GM21390 (cell line): ENCODE results near the gene CREG2.
"Not testable (repeated sequence)": the region's sequence is repeated elsewhere in the genome, so short reads cannot be mapped to it uniquely, and the experiment has no call there.

Source experiments
- ATAC-seq: cut with Tn5 transposase; IDR thresholded peaks from one replicate; pipeline ENCODE4 v1.9.1; 2021; ENCODE audit not compliant: unreplicated experiment

CREG2 gene

DNA sequence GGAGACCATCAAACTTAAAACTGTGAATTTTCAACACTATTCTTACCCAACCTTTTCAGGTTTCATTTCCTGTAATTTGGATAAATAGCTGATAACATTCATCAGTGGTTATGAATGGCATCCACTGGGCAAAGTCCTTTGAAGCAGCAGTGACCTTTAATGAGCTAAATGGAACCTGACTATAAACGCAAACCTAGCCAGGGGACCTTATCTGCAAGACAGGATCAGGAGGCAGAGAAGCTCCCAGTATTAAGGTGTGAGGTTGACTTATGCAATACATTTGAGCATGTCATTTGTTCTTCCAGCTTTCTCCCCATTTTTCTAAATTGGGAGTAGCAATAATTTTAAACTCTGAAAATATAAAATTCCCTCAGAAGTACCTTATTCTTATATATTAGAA is 38.4 kb downstream of the CREG2 start:
- no peak for ATAC-seq

DNA sequence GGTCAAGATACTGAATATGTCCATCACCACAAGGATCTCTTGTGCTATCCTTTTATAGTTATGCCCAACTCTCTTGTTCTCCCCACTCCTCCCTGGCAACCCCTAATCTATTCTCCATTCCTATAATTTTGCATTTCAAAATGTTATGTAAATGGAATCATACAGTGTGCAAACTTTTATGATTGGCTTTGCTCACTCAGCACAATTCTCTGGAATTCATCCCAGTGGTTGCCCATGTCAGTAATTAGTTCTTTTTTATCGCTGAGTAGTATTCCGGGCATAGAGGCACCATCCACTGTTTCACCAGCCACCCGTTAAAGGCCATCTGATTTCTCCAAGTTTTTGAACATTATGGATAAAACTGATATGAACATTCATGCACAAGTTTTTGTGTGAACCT is 40.4 kb downstream of the CREG2 start:
- no peak for ATAC-seq

DNA sequence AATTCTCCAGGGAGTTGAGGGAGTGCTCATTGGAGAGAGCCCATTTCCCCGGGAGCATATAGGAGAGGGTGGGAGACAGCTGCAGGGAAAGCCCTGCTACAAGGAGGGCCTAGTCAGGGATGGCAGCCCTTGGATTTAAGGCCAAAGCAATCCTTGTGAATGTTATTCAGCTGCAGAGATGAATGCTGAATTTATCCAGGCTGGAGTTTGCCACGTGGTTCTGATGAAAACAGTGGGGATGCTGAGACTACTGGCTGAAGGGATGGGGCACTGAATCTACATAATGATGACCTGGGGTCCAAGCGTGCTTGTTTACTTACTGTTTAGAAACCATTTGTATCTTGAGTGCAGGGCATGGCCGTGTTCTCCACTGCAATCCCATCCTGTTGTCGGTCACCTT is 43.2 kb downstream of the CREG2 start:
- no peak for ATAC-seq

DNA sequence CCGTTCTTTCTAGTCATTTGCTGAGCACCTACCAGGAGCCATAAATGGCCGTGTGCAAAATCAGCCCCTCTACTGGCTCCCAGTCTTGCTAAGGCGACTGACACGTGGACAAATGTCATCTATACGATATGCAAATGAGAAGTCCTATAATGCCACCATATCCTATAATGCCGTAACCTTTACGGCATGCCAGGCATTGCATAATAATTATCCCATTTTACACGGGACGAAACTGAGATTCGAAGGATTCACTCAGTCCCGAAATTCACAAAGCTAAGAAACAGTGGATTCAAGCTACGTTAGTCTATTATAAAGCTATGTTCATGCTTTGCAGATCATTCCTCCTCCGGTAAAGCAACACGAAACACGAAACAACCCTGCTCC is 44.7 kb downstream of the CREG2 start:
- ATAC-seq, result no peak

DNA sequence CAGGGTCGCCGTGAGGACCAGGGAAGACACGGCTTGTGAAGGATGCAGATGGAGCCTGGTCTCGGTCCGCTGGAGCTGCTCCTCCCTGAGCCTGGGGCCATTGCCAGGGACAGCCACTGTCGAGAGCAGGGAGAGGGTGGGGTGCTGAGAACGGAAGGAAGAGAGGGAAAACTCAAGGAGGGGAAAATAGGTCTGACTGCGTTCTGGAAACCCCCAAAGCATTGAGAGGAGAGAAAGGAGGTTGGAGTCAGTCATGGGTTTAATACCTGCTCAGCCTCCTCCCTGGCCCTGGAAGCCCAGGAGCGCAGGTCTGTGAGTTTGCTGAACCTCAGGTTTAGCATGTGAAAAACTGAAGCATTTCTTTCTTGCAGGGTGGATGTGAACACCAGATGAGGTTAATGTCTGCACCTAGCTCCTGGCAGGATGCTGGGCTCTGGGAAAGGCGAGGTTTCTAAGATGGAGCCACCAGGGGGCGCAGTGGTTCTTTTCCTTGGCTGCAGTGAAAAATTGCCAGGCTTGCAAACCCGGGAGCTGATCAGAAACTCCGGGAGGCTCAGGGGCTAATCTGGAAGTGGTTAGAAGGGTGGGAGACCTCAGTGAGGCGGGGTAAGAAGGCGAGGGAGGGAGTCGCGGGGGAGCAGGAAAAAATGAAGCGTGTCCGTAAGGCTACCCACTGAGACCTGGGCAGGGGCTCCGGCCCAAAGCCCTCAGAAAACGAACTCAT is 45.2 kb downstream of the CREG2 start:
- ATAC-seq, result no peak

DNA sequence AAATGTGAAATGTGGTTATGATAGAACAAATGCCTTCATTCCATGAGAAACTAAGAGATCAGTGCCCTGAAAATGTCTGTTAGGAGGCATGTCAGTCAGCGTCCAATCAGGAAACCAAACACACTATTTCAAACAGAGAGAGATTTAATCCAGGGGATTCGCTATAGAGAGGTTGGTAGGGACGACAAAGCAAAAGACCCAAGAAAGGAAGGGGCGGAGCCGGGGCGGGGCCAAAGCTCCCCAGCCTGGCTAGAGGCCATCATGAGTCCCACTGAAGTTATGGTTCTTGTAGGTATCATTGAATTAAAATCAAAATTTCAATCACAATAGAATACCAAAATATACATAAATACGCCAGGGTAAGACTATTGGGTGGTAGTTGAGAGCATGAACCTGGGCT is 45.9 kb downstream of the CREG2 start:
- no peak for ATAC-seq

DNA sequence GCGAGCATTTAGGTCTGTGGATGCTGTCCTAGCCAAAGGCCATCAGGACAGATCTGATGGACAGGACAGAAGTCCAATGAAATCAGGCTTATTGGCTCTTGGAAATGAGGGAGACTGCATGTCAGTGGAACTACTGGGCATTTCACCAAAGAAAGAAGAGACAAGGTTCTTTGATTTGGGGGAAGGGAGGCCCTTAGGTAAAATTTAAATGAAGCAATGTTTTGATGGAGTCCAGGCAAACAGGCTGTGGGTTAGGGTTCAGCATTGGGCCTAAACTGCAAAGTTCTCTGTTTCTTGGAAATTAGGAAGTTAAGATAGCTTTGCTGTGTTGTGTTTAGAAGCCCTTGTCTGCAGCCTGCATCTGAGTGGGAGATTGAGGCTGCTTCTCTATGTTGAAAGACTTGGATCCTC is 47.2 kb downstream of the CREG2 start:
- ATAC-seq, result no peak

DNA sequence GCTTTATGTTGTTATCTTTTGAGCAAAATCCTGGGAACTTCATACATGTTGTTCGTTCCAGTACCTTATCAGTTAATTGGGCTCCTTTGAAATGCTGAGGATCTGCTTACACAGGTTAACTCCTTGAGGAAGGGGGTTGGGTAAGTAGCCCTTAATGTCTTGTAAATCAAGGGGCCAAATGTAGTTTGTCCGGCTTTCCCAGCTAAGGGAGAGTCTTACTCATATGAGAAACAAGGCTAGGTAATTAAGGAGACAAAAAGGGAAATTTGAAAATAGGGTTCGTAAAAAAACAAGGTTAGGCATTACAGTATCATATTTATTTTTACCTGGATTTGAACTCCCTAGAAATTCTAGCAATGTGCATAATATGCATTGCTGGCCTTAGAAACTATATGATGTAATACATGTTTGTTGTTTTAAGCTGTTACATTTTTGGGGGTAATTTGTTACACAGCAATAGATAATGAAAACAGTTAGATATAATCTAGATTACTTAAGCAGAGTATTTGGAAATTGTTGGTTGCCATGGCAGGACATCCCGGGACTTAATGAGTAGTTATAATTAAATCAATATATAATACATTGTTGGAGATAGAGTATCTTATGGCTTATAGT is 47.9 kb downstream of the CREG2 start:
- ATAC-seq, result no peak

DNA sequence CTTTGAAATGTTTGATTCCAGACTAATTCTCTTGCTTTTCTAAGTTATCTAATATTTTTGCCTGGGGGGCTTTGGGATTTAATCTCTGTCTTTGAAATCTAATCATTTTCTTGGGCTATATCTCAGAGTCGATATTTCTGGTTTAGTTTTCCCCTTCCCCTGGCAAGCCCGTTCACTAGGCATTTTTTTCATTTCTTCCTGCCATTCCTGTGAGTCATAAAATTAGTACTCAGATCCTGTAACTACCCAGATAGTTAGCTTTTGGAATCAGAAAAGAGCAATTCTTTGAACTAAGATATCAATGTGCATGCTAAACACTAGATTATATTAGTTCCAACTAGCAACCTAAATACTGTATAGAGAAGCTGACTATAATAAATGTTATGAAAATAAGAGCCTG is 49.4 kb downstream of the CREG2 start:
- no peak for ATAC-seq

DNA sequence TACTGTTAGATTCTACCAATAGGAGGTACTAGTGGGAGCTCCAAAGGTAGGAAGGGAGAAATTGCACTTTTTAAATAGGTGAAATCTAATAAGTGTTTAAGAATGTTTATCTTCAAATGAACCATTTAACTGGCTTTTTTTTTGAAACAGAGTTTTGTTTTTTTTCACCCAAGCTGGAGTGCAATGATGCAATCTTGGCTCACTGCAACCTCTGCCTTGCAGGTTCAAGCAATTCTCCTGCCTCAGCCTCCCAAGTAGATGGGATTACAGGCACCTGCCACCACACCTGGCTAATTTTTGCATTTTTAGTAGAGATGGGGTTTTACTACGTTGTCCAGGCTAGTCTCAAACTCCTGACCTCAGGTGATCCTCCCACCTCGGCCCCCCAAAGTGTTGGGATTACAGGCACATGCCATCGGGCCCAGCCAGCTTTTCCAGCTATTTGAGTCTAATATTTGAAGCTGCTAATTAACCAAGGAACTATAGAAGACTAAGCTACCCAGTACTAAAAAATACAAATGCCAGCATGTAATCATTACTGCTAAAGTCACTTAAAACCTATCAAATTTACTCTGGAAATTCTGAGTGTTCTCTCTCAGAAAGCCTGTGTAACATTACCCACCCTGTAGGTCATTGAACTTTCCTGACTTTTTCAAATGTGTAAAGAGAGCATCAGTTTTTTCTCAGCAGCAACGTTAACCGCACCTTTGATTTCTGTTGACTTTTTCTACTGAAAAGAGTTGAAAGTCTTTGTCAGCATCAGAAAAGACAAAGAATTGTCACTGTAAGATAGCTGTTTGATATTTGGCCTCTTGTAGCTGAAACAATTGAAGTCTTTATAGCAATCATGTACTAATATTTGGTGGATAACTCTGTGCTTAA is 54.2 kb downstream of the CREG2 start:
- no peak for ATAC-seq

DNA sequence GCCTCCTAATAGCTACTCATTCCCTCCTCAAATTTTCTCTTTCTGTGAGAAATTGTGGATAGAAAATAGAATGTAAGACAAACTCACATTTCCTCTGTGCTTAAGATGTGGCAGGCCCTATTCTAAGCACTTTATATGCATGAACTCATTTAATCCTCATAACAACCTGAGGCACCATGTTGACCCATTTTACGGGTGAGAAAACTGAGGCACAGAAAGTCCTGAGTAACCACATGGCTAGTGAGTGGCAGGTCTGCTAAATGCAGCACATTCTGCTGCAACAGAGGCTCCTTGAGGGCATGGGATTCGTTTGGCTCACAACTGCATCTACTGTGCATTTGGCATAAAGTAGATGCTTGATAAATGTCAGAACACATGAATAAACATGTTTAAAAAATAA is 56.1 kb downstream of the CREG2 start:
- ATAC-seq, result no peak

DNA sequence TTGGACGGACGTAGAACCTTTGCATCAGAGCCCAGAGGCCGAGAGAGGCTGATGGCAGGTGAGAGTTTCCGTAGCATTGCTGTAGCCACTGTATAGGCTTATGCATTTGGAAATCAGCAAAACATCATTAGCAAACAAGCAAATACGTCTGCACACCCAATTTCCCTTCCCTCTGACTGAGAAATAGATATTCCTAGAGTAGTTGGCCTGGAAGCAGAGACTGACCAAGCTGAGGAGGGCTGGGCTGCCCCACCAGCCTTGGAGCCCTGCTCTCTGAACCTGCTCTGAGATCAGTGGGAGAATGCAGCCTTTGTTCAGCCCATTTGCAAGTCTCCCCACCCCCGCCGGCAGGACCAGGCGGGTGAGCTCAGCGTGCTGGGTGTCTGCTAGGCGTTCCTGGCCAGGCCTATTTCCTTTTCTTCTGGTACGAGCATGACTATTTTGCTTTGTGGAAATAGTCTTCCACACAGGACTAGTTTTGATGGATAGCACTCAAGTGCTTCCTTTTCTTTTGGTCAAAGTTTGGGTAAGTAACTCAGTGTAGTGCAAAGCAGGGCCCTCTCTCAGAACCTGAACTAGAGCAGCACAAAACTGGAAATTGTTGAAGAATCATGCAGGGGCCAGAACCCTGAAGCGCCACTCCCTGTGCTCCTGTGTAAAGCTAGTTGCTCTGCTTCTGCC is 56.9 kb downstream of the CREG2 start:
- no peak for ATAC-seq

DNA sequence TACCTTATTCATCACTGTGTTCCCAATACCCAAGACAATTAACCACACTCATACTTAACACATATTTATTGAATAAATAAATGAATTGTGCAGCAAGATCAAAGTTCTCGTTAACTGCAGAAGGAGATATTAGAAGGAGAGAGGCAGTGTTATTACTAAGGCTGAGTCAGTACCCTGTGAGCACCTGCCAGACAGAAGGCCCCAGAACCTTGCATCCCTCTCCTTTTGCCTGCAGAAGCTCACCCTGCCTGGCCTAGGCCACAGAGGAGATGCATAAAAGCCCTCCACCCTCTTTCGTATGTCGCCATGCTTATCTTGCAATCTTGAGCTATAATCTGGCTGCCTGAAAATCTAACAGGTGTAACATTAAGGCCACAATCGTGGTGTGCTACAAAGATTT is 58.3 kb downstream of the CREG2 start:
- ATAC-seq, result no peak

DNA sequence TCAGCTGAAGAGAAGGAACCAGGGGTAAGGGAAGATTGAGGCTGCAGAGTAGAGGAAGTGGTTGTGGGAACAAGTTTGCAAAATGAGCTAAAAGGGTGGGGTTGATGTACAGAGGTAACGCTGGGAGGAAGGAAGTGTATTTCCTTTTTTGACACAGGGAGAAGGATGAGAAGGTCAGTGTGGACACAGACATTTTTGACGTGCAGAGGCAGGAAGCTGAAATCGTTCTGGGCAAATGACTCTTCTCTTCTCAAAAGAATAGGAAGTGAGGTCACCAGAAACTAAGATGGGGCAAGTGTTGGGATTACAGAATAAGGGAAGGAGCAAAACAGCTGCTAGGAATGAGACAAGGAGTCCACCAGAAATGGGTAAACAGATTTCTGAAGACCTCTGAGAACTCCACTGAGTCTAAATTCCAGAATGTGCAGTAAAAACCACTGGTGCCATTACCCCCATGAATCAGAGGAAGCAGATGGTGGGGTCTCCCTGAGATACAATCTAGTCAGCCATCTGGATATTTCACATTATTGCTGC is 58.8 kb downstream of the CREG2 start:
- no peak for ATAC-seq

DNA sequence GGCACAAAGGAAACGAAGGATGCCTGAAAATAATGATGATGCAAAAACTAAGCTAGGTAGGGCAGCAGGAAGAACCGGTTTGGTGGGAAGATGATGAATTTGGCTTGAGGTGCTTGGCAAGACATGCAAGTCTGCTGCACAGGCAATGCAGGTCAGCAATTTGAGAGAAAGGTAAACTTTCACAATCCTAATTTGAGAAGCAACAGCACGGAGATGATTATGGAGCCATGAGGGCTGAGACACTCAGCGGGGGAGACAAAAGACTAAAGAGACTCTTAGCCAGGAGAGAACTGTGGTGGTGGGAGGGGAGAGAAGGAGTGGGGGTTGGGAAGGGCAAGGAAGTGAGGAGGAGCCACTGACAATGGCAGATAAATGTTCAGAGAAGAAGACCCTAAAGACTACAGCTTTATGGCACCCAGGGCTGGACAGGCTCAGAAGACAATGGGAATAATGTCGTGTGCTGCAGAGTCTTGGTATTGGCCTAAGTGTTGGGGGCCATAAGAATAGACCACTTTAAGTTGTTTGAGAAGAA is 59.4 kb downstream of the CREG2 start:
- no peak for ATAC-seq

DNA sequence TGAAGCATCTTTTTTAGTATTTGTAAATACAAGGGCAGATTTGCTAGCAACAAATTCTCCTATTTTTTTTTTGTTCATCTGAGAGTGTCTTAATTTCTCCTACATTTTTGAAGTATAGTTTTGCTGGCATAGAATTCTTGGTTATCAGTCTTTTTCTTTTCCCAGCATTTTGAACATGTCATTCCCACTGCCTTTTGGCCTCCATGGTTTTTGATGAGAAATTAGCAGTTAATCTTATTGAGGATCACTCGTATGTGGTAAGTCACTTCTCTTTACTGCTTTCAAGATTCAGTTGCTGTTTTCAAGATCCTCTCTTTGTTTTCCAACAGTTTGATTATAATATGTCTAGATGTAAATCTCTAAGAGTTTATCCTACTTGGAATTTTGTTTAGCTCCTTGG is 61.9 kb downstream of the CREG2 start:
- no peak for ATAC-seq

DNA sequence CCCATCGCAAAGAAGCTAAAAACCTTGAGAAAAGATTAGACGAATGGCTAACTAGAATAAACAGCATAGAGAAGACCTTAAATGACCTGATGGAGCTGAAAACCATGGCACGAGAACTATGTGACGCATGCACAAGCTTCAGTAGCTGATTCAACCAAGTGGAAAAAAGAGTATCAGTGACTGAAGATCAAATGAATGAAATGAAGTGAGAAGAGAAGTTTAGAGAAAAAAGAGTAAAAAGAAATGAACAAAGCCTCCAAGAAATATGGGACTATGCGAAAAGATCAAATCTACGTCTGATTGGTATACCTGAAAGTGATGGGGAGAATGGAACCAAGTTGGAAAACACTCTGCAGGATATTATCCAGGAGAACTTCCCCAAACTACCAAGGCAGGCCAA is 70.7 kb downstream of the CREG2 start:
- ATAC-seq, result not testable (repeated sequence)

DNA sequence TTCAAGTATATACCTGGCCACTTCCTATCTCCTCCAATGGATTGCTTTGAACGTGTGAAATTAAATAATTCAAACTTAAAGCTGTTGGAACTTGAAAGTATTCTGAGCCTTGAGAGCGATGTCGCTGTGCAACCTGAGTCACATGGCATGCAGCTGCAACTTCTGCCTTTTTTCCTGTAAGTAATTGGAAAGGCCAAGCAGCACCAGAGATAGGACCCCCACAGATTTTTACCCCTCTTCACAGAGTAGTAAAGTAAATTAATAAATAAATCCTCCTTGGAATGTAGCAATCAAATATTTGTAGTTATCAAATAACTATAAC is 75.6 kb downstream of the CREG2 start:
- ATAC-seq, result no peak

DNA sequence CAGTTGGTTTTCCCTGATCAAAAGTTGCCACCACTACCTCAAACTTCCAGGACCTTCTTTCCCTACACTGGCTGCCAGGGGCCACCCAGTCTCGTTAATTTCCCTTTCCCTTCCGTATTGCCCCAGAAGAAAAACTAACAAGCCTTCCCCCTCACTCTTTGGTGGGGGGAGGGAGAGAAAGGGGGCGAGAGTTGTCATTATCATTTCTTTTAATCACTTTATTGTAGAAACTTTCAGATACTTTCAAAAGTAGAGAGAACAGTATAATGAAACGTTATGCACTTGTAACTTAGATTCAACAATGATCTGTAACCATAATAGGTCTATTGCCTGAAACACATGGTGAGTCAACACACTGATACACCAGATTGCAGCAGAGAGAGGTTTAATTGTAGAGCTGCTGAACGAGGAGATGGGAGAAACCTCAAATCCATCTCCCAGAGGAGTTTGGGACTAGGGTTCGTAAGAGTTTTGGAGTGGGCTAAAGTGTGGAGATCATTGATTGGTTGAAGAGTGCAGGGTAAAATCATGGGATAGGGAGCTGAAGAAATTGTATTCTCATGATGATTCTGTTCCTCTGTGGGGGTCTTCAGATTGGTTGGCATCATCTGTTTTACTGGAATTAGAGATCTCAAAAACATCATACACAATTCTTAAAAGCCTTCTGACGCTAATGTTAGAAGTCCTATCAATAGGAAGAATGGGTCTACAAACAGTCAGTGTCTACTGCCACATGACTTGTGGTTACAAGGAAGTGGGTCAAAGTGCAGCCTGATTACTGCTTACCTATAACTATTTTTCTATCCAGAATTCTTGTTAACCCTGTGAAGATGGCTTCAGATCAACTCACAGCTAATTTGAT is 76.2 kb downstream of the CREG2 start:
- no peak for ATAC-seq
